Keratinocyte (primary cell): ENCODE results near the gene PLXDC1. TPM values are rescaled to one million over a fixed set of nuclear protein-coding genes. Genes with fewer than 3 reads are reported as not detected.

ENCODE experiments used
- DNase-seq: peaks from one replicate; pipeline ENCODE4 v3.0.0-alpha.2; 2011; ENCODE audit warnings: low read depth, missing footprints, low spot score
- FAIRE-seq: peaks from 2 replicates; lab custom pipeline; 2011; peaks lifted over from hg19 to GRCh38; lab: Jason Lieb, UNC
- H2AFZ ChIP-seq: 2 replicates; pipeline ENCODE4 v1.6.0; 2012; ENCODE audit warnings: low read length, control low read depth, inconsistent platforms; ENCODE audit not compliant: control insufficient read depth
- H3K27ac ChIP-seq: 2 replicates; pipeline ENCODE4 v1.5.1; 2011; ENCODE audit warnings: low read length; ENCODE audit not compliant: control insufficient read depth, insufficient read depth
- H3K27me3 ChIP-seq: 3 replicates; pipeline ENCODE4 v1.6.0; 2011; ENCODE audit warnings: low read length; ENCODE audit not compliant: control insufficient read depth, insufficient read depth; ENCODE audit errors: extremely low read depth
- H3K36me3 ChIP-seq, 2 experiments: 2 replicates in 1 of 2; 3 replicates in 1 of 2; pipeline ENCODE4 v1.5.1; 2011; ENCODE audit warnings: low read length in 2 of 2, mild to moderate bottlenecking in 1 of 2; ENCODE audit not compliant: control insufficient read depth in 2 of 2, insufficient read depth in 2 of 2; ENCODE audit errors: extremely low read depth in 1 of 2
- H3K4me1 ChIP-seq: 3 replicates; pipeline ENCODE4 v1.5.1; 2011; ENCODE audit warnings: low read length; ENCODE audit not compliant: control insufficient read depth, insufficient read depth; ENCODE audit errors: extremely low read depth
- H3K4me2 ChIP-seq: 3 replicates; pipeline ENCODE4 v1.6.0; 2011; ENCODE audit warnings: low read depth, low read length; ENCODE audit not compliant: control insufficient read depth, insufficient read depth; ENCODE audit errors: extremely low read depth
- H3K4me3 ChIP-seq, 3 experiments: fragments of 200-600 bp in 1 of 3; sonication (generic) in 1 of 3; 2 replicates in 2 of 3; 3 replicates in 1 of 3; pipeline ENCODE4 v1.5.1; 2011 to 2016; ENCODE audit warnings: low read length in 3 of 3, mild to moderate bottlenecking in 3 of 3, control low read depth in 2 of 3, inconsistent platforms in 1 of 3, low read depth in 1 of 3, mixed read lengths in 1 of 3, mixed run types in 1 of 3, moderate library complexity in 1 of 3; ENCODE audit not compliant: control insufficient read depth in 2 of 3, insufficient read depth in 2 of 3; ENCODE audit errors: extremely low read depth in 1 of 3
- H3K79me2 ChIP-seq: 2 replicates; pipeline ENCODE4 v1.6.0; 2012; ENCODE audit warnings: low read length; ENCODE audit not compliant: control insufficient read depth, insufficient read depth
- H3K9ac ChIP-seq: 3 replicates; pipeline ENCODE4 v1.6.0; 2011; ENCODE audit warnings: low read length; ENCODE audit not compliant: control insufficient read depth, insufficient read depth; ENCODE audit errors: extremely low read depth
- H3K9me1 ChIP-seq: 3 replicates; pipeline ENCODE4 v1.6.0; 2011; ENCODE audit warnings: low read length; ENCODE audit not compliant: control insufficient read depth, insufficient read depth; ENCODE audit errors: extremely low read depth
- H3K9me3 ChIP-seq: 2 replicates; pipeline ENCODE4 v1.5.1; 2012; ENCODE audit warnings: low read depth, low read length; ENCODE audit not compliant: control insufficient read depth
- H4K20me1 ChIP-seq: 3 replicates; pipeline ENCODE4 v1.6.0; 2011; ENCODE audit warnings: low read length; ENCODE audit not compliant: control insufficient read depth, insufficient read depth; ENCODE audit errors: extremely low read depth
- EZH2 ChIP-seq: IDR thresholded peaks from one replicate; pipeline ENCODE4 v1.6.1; 2012; ENCODE audit warnings: inconsistent platforms, mild to moderate bottlenecking, low read length, moderate library complexity
- dilution Hi-C: fragments of 300-500 bp; cut with MboI; formaldehyde crosslinking; loops from one replicate; pipeline ENCODE4 v1.7.0; 2020; ENCODE audit warnings: low sequenced_read_pairs; ENCODE audit not compliant: extremely low pct_ligation_motif_present
- polyA plus RNA-seq, 5 experiments: library from polyadenylated mRNA; depleted of rRNA in 3 of 5; stranded (reverse) in 3 of 5; stranded (forward) in 1 of 5; unstranded in 1 of 5; fragments of >200 nt; gene quantifications; 1 replicate in 1 of 5; 2 replicates in 3 of 5; 3 replicates in 1 of 5; pipeline versions ENCODE4 v1.2.1 to v1.2.3, GENCODE V29; 2011 to 2012; ENCODE audit warnings: missing spikeins in 2 of 5, low read depth in 1 of 5, low replicate concordance in 1 of 5
- TF ChIP-seq, protein P1 (sequence below), 3 experiments: IDR thresholded peaks in 1 of 3; conservative IDR thresholded peaks in 1 of 3; optimal IDR thresholded peaks in 1 of 3; 2 replicates in 2 of 3; 3 replicates in 1 of 3; pipeline versions ENCODE3 to v1.5.1; 2011; ENCODE audit warnings: low read length in 3 of 3, mild to moderate bottlenecking in 3 of 3, moderate library complexity in 2 of 3, control low read depth in 1 of 3, inconsistent platforms in 1 of 3; ENCODE audit not compliant: insufficient read depth in 2 of 3; ENCODE audit errors: extremely low read depth in 1 of 3

PLXDC1 gene
- polyA plus RNA-seq, 1 donor (not counting 4 experiments of a cell fraction or from before 2014, with no cell fraction given) = 0.35 TPM

DNA sequence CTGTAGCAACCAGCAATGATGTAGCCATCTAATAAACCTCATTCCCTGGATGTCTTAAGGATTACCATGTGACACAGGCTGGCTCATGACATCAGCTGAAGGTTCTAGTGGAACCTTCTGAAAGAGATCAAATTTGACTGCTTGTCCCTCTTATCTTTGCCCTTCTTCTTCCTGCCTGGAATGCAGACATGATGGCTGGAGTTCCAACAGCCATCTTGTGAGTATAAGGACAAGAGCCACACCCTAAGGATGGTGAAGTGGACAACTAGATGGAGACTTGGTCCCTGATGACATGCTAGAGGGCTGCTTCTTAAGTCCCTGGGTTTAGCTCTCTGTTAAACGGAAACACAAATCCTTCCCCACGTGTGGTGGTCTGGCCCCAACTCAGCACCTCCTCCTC is 37.6 kb downstream of the PLXDC1 start:
- Histone ChIP-seq H3K9me3 (no peaks in the 10 kb centered on the region), H3K27ac (no peak overlapping the region), H4K20me1 (no peaks in the 10 kb centered on the region), H3K27me3 (peaks cover 5% of the 10 kb centered on the region), H3K4me2 (no peak overlapping the region), H3K4me3 (no peak overlapping the region), H3K36me3 (no peaks in the 10 kb centered on the region), H3K79me2 (no peaks in the 10 kb centered on the region), H3K9me1 (no peaks in the 10 kb centered on the region), H3K9ac (no peak overlapping the region), H2AFZ (no peak overlapping the region), H3K4me1 (no peaks in the 10 kb centered on the region)
- FAIRE-seq (no peak), DNase-seq (no peak)
- dilution Hi-C loops = no loop called here
- TF ChIP-seq, protein P1, sequence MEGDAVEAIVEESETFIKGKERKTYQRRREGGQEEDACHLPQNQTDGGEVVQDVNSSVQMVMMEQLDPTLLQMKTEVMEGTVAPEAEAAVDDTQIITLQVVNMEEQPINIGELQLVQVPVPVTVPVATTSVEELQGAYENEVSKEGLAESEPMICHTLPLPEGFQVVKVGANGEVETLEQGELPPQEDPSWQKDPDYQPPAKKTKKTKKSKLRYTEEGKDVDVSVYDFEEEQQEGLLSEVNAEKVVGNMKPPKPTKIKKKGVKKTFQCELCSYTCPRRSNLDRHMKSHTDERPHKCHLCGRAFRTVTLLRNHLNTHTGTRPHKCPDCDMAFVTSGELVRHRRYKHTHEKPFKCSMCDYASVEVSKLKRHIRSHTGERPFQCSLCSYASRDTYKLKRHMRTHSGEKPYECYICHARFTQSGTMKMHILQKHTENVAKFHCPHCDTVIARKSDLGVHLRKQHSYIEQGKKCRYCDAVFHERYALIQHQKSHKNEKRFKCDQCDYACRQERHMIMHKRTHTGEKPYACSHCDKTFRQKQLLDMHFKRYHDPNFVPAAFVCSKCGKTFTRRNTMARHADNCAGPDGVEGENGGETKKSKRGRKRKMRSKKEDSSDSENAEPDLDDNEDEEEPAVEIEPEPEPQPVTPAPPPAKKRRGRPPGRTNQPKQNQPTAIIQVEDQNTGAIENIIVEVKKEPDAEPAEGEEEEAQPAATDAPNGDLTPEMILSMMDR (optimal IDR thresholded peaks at IDR 0.05 in 1 of 3, IDR thresholded peaks at IDR 0.05 in 1 of 3, conservative IDR thresholded peaks at IDR 0.05 in 1 of 3; ENCODE audit: extremely low read depth in 1 of 3, insufficient read depth in 2 of 3, low read length in 3 of 3) = no peak
- TF ChIP-seq EZH2 = no peak

GRCh38 chr17:39110435-39111136 is 40.9 kb downstream of the PLXDC1 start:
- TF ChIP-seq, protein P1 (optimal IDR thresholded peaks at IDR 0.05 in 1 of 3, IDR thresholded peaks at IDR 0.05 in 1 of 3, conservative IDR thresholded peaks at IDR 0.05 in 1 of 3; ENCODE audit: extremely low read depth in 1 of 3, insufficient read depth in 2 of 3, low read length in 3 of 3) = no peak
- TF ChIP-seq EZH2 = no peak
- no peaks in the 10 kb centered on the region for H3K79me2 ChIP-seq
- H3K9me1 ChIP-seq = no peaks in the 10 kb centered on the region
- H3K9me3 ChIP-seq = no peaks in the 10 kb centered on the region
- no peaks in the 10 kb centered on the region for H3K36me3 ChIP-seq
- dilution Hi-C loops = no loop called here
- DNase-seq = no peak
- no peaks in the 10 kb centered on the region for H4K20me1 ChIP-seq
- no peaks in the 10 kb centered on the region for H3K4me1 ChIP-seq
- no peak overlapping the region for H3K9ac ChIP-seq
- peaks cover 10% of the 10 kb centered on the region for H3K27me3 ChIP-seq
- H3K4me2 ChIP-seq = no peak overlapping the region
- H3K27ac ChIP-seq = no peak overlapping the region
- no peak for FAIRE-seq
- no peak overlapping the region for H3K4me3 ChIP-seq
- no peak overlapping the region for H2AFZ ChIP-seq
